ENCODE data around the gene BICD1. TPM values are rescaled to one million over a fixed set of nuclear protein-coding genes. Genes with fewer than 3 reads are reported as not detected.
A peak's percentile ranks its signal among the peaks of the same experiment; 100 is the strongest.

BICD1 gene
- total and polyA plus RNA-seq, 2 donors (not counting 3 experiments of a cell fraction or from before 2014, with no cell fraction given): 12.2 to 51.0 TPM

- Histone ChIP-seq H3K27ac (ENCODE audit: insufficient read depth, low read depth, low read length) (no peak overlapping the region), H3K27me3 (ENCODE audit: control insufficient read depth in 2 of 2, insufficient read depth in 2 of 2, low read length in 2 of 2) (no peaks in the 10 kb centered on the region), H3K36me3 (ENCODE audit: control insufficient read depth in 2 of 2, extremely low read depth in 1 of 2, insufficient read depth in 2 of 2, low read length in 2 of 2) (no peaks in the 10 kb centered on the region), H3K4me3 (replicated peaks in 1 of 3; ENCODE audit: insufficient read depth in 1 of 3, low read depth in 1 of 3, low read length in 3 of 3) (peak overlapping the region; percentile 23 to 57 (median 27)), H3K9ac (replicated peaks; ENCODE audit: extremely low read depth, insufficient read depth, low read length) (peak overlapping the region; percentile 56), H3K4me2 (ENCODE audit: insufficient read depth, low read length) (peak overlapping the region; percentile 77), H3K4me1 (ENCODE audit: control insufficient read depth, extremely low read depth, insufficient read depth, low read length) (peaks cover 5% of the 10 kb centered on the region), H3K9me1 (replicated peaks; ENCODE audit: control insufficient read depth, extremely low read depth, insufficient read depth, low read length) (no peaks in the 10 kb centered on the region), H3K9me3 (replicated peaks; ENCODE audit: control insufficient read depth, insufficient read depth, low read length) (no peaks in the 10 kb centered on the region), H4K20me1 (replicated peaks; ENCODE audit: control insufficient read depth, extremely low read depth, insufficient read depth, low read length) (no peaks in the 10 kb centered on the region), H3K79me2 (ENCODE audit: control insufficient read depth, insufficient read depth, low read length) (no peaks in the 10 kb centered on the region), H2AFZ (ENCODE audit: low read depth, low read length) (peak overlapping the region; percentile 91)
- TF ChIP-seq MYC (IDR thresholded peaks at IDR 0.05; ENCODE audit: low read depth, low read length) (no peak), MAX (IDR thresholded peaks at IDR 0.05; ENCODE audit: insufficient read depth, insufficient read length) (no peak), EZH2 (IDR thresholded peaks at IDR 0.05; ENCODE audit: borderline replicate concordance, low read depth, low read length, severe bottlenecking) (no peak), POLR2AphosphoS5 (IDR thresholded peaks at IDR 0.05; ENCODE audit: insufficient read depth, low read depth, low read length) (no peak), FOS (IDR thresholded peaks at IDR 0.05; ENCODE audit: borderline replicate concordance, insufficient read depth, low read length) (no peak), CTCF (IDR thresholded peaks at IDR 0.05; ENCODE audit: extremely low read depth in 1 of 2, insufficient read depth in 1 of 2, low read depth in 1 of 2, low read length in 2 of 2) (no peak), POLR2A (IDR thresholded peaks at IDR 0.05; ENCODE audit: low read depth, low read length) (no peak), GATA2 (IDR thresholded peaks at IDR 0.05; ENCODE audit: insufficient read depth, insufficient read length, low read depth, low read length) (no peak), JUN (IDR thresholded peaks at IDR 0.05; ENCODE audit: borderline replicate concordance, insufficient read depth, insufficient read length, low read depth) (no peak)
- DNase-seq (ENCODE audit: low read depth, low spot score) (peak; percentile 14), FAIRE-seq (no peak)
- dilution Hi-C loops (cut with MboI; ENCODE audit: extremely low pct_ligation_motif_present, low sequenced_read_pairs) (no loop called here), intact Hi-C loops (cut with micrococcal nuclease) (no loop called here)
- no TSS peak for BruUV-seq (replicated peaks)
- ChIA-PET CTCF (interaction anchor here (0.8 to 1.3 kb wide), 2 partner anchors 267 to 282 kb away, joined by 3 to 4 read pairs; no protein-coding TSS in a partner anchor), POLR2A (no interaction called here)
Observed at GRCh38 chr12:32390572-32391219, 284.0 kb downstream of the BICD1 start.
